ENCODE data around the gene MEOX2. TPM values are rescaled to one million over a fixed set of nuclear protein-coding genes. Genes with fewer than 3 reads are reported as not detected.

Gene MEOX2
- total RNA-seq, 2 donors from 2014 or later: 4.5 to 11.1 TPM

- no peak for TF ChIP-seq CTCF (IDR thresholded peaks at IDR 0.05)
- no peaks in the 10 kb centered on the region for H3K9me3 ChIP-seq
- H3K27me3 ChIP-seq: no peaks in the 10 kb centered on the region
- no peaks in the 10 kb centered on the region for H3K4me1 ChIP-seq
- DNase-seq (ENCODE audit: low spot score): no peak
- H3K4me3 ChIP-seq: no peak overlapping the region
- no peaks in the 10 kb centered on the region for H3K36me3 ChIP-seq
- H3K27ac ChIP-seq: no peak overlapping the region
Measured at GRCh38 chr7:15612205-15612604, 74.3 kb downstream of the MEOX2 start.

- Histone ChIP-seq H3K27me3 (no peaks in the 10 kb centered on the region), H3K36me3 (no peaks in the 10 kb centered on the region), H3K4me3 (no peak overlapping the region), H3K9me3 (no peaks in the 10 kb centered on the region), H3K27ac (no peak overlapping the region), H3K4me1 (no peaks in the 10 kb centered on the region)
- DNase-seq (ENCODE audit: low spot score): no peak
- no peak for TF ChIP-seq CTCF (IDR thresholded peaks at IDR 0.05)
Measured at GRCh38 chr7:15610503-15610902, 76.0 kb downstream of the MEOX2 start.

GRCh38 chr7:15609287-15609686 is 77.2 kb downstream of the MEOX2 start:
- Histone ChIP-seq H3K9me3 (no peaks in the 10 kb centered on the region), H3K4me3 (no peak overlapping the region), H3K27me3 (no peaks in the 10 kb centered on the region), H3K36me3 (no peaks in the 10 kb centered on the region), H3K4me1 (no peaks in the 10 kb centered on the region), H3K27ac (no peak overlapping the region)
- DNase-seq (ENCODE audit: low spot score): no peak
- TF ChIP-seq CTCF (IDR thresholded peaks at IDR 0.05): no peak

- Histone ChIP-seq H3K27ac (no peak overlapping the region), H3K4me1 (no peaks in the 10 kb centered on the region), H3K27me3 (no peaks in the 10 kb centered on the region), H3K36me3 (no peaks in the 10 kb centered on the region), H3K9me3 (no peaks in the 10 kb centered on the region), H3K4me3 (no peak overlapping the region)
- no peak for TF ChIP-seq CTCF (IDR thresholded peaks at IDR 0.05)
- DNase-seq (ENCODE audit: low spot score): no peak
Measured at GRCh38 chr7:15607529-15608210, 78.8 kb downstream of the MEOX2 start.

- Histone ChIP-seq H3K27ac (no peak overlapping the region), H3K9me3 (no peaks in the 10 kb centered on the region), H3K4me3 (no peak overlapping the region), H3K4me1 (no peaks in the 10 kb centered on the region), H3K36me3 (no peaks in the 10 kb centered on the region), H3K27me3 (no peaks in the 10 kb centered on the region)
- DNase-seq (ENCODE audit: low spot score): no peak
- TF ChIP-seq CTCF (IDR thresholded peaks at IDR 0.05): no peak
Measured at GRCh38 chr7:15606561-15606960, 79.9 kb downstream of the MEOX2 start.

GRCh38 chr7:15604166-15604565 is 82.3 kb downstream of the MEOX2 start:
- TF ChIP-seq CTCF (IDR thresholded peaks at IDR 0.05): no peak
- Histone ChIP-seq H3K4me3 (no peak overlapping the region), H3K9me3 (no peaks in the 10 kb centered on the region), H3K36me3 (no peaks in the 10 kb centered on the region), H3K4me1 (no peaks in the 10 kb centered on the region), H3K27ac (no peak overlapping the region), H3K27me3 (no peaks in the 10 kb centered on the region)
- DNase-seq (ENCODE audit: low spot score): no peak
